ENCODE results near the gene GNPDA2. TPM values are rescaled to one million over a fixed set of nuclear protein-coding genes. Genes with fewer than 3 reads are reported as not detected.
A peak's percentile ranks its signal among the peaks of the same experiment; 100 is the strongest.

The GNPDA2 gene
- total and polyA plus RNA-seq, 2 of the 4 experiments (the other 2 are of a cell fraction) = 11.0 to 13.4 TPM

DNA sequence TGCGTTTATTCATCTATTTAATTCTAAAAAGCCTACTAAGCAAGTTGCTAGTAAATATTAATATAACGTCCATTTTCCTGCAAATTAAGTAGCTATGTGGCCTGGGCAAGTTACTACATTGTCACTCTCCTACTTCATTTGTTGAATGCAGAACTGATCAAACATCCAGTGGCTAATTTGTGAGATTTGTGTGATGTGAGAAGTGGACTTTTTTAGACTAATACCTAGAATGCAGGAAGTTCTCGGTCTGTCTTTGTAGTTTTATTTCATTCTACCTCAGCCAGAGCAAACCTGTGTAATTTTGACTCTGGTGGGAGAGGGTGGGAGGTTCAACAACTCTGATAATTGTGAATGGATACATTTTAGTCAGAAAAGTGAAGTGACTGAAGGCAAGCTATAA, 47.3 kb downstream of the GNPDA2 start:
- dilution Hi-C loops (cut with HindIII; ENCODE audit: low sequenced_read_pairs, unreplicated experiment) (no loop called here), in situ Hi-C loops (cut with MboI; ENCODE audit: low sequenced_read_pairs) (no loop called here), intact Hi-C loops (cut with micrococcal nuclease) (no loop called here)
- H2BK20ac ChIP-seq (ENCODE audit: low read depth, low read length) = no peak overlapping the region
- peak overlapping the region; percentile 23; the same call in 1 of the 2 replicates for H3K14ac ChIP-seq (replicated peaks; ENCODE audit: low read depth, low read length)
- no peak for ATAC-seq (ENCODE audit: low read depth)
- no peak for DNase-seq
- H3K9me3 ChIP-seq (ENCODE audit: control insufficient read depth, insufficient read depth, low read length) = no peaks in the 10 kb centered on the region
- H3K4ac ChIP-seq (ENCODE audit: low read depth, low read length) = no peak overlapping the region
- ChIA-PET POLR2A (ENCODE audit: unreplicated experiment) (no interaction called here), CTCF (no interaction called here)
- no peak overlapping the region for H3K18ac ChIP-seq (ENCODE audit: low read depth, low read length)
- no peaks in the 10 kb centered on the region for H3K4me1 ChIP-seq (ENCODE audit: control insufficient read depth, insufficient read depth, low read length)
- H3K79me1 ChIP-seq (ENCODE audit: low read depth in 1 of 2, low read length in 2 of 2) = peaks cover 4 to 18% of the 10 kb centered on the region in 2 experiments; a peak in 3 of 4 replicates
- H2BK15ac ChIP-seq (ENCODE audit: low read depth, low read length) = no peak overlapping the region
- H4K5ac ChIP-seq (ENCODE audit: low read depth, low read length) = peak overlapping the region; percentile 89; the same call in 1 of the 2 replicates
- no peak overlapping the region for H2AFZ ChIP-seq (replicated peaks; ENCODE audit: low read length, poor library complexity)
- no peak overlapping the region for H2BK120ac ChIP-seq (ENCODE audit: low read depth, low read length)
- no CpG with 5 or more reads among the region's 3 CpGs for WGBS, 2 experiments (ENCODE audit: extremely low coverage in 2 of 2, insufficient read length in 1 of 2)
- peaks cover 4% of the 10 kb centered on the region for H3K36me3 ChIP-seq (ENCODE audit: control insufficient read depth, insufficient read depth, low read length)
- no TSS peak for BruUV-seq (replicated peaks)
- H3K56ac ChIP-seq (ENCODE audit: extremely low read depth, insufficient read depth, low read length) = peak overlapping the region; percentile 54; the same call in 1 of the 2 replicates
- peak overlapping the region; percentile 57 for H3K4me3 ChIP-seq (ENCODE audit: insufficient read depth, low read depth, low read length)
- peak overlapping the region; percentile 91 for H3K9ac ChIP-seq (ENCODE audit: low read depth, low read length)
- H4K20me1 ChIP-seq (ENCODE audit: insufficient read depth, low read length) = no peaks in the 10 kb centered on the region
- no peaks in the 10 kb centered on the region for H3K27me3 ChIP-seq (ENCODE audit: control insufficient read depth, insufficient read depth, low read length)
- H2BK5ac ChIP-seq (ENCODE audit: low read depth, low read length, poor library complexity, severe bottlenecking) = no peak overlapping the region
- TF ChIP-seq CHD1 (IDR thresholded peaks at IDR 0.05; ENCODE audit: low read depth, low read length) (no peak), NFE2L2 (IDR thresholded peaks at IDR 0.05; ENCODE audit: low read depth, low read length) (no peak), MAFK (IDR thresholded peaks at IDR 0.05; ENCODE audit: low read depth, low read length) (0 out of 2 replicates have a peak, but pooled peaks have one; percentile 1)
- TF ChIP-seq, protein P1, sequence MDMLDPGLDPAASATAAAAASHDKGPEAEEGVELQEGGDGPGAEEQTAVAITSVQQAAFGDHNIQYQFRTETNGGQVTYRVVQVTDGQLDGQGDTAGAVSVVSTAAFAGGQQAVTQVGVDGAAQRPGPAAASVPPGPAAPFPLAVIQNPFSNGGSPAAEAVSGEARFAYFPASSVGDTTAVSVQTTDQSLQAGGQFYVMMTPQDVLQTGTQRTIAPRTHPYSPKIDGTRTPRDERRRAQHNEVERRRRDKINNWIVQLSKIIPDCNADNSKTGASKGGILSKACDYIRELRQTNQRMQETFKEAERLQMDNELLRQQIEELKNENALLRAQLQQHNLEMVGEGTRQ (IDR thresholded peaks at IDR 0.05; ENCODE audit: low read depth, low read length) = no peak
- no peak overlapping the region for H4K91ac ChIP-seq (ENCODE audit: insufficient read depth, low read depth, low read length)
- H3K9me1 ChIP-seq (ENCODE audit: insufficient read depth, low read length) = no peaks in the 10 kb centered on the region
- no peak overlapping the region for H2AK9ac ChIP-seq (replicated peaks; ENCODE audit: low read depth, low read length, poor library complexity)
- H3K27ac ChIP-seq (ENCODE audit: insufficient read depth, low read length) = peak overlapping the region; percentile 90; the same call in 1 of the 2 replicates
- peak overlapping the region; percentile 80 for H3K4me2 ChIP-seq (ENCODE audit: low read depth, low read length)
- no peak overlapping the region for H2AK5ac ChIP-seq (ENCODE audit: low read depth, low read length)
- peak overlapping the region; percentile 89 to 95 for H4K8ac ChIP-seq (ENCODE audit: low read depth in 2 of 2, low read length in 2 of 2)
- H3K23ac ChIP-seq (ENCODE audit: low read depth, low read length) = peak overlapping the region; percentile 39
